IgD-negative memory B cell (primary cell): ENCODE measurements around the gene MED29. TPM values are rescaled to one million over a fixed set of nuclear protein-coding genes. Genes with fewer than 3 reads are reported as not detected.
A peak's percentile ranks its signal among the peaks of the same experiment; 100 is the strongest.

Source experiments
- H3K27ac Mint-ChIP-seq, 3 donors: one replicate each; pipeline ENCODE4 v1.8.0; 2020 to 2022; ENCODE audit warnings: mild to moderate bottlenecking in 3 of 3, mixed read lengths in 3 of 3, moderate library complexity in 1 of 3
- H3K27me3 Mint-ChIP-seq: one replicate; pipeline ENCODE4 v1.8.0; 2021; ENCODE audit warnings: mixed read lengths
- H3K36me3 Mint-ChIP-seq: one replicate; pipeline ENCODE4 v1.8.0; 2020; ENCODE audit warnings: mild to moderate bottlenecking, mixed read lengths
- H3K4me1 Mint-ChIP-seq, 3 donors: one replicate each; pipeline ENCODE4 v1.8.0; 2020 to 2022; ENCODE audit warnings: mixed read lengths in 3 of 3, mild to moderate bottlenecking in 1 of 3
- H3K4me3 Mint-ChIP-seq, 4 donors: one replicate each; pipeline ENCODE4 v1.8.0; 2020 to 2022; ENCODE audit warnings: mild to moderate bottlenecking in 4 of 4, mixed read lengths in 4 of 4, moderate library complexity in 3 of 4
- H3K9me3 Mint-ChIP-seq, 3 donors: one replicate each; pipeline ENCODE4 v1.8.0; 2020 to 2021; ENCODE audit warnings: mixed read lengths in 3 of 3, mild to moderate bottlenecking in 1 of 3
- polyA plus RNA-seq: library from polyadenylated mRNA; unstranded; fragments of 300-500 nt; fragmentation: Illumina TruSeq; gene quantifications from one replicate; pipeline ENCODE4 v1.2.3, GENCODE V29; 2021

The MED29 gene
- polyA plus RNA-seq, 1 donor from 2014 or later = 68.7 TPM

DNA sequence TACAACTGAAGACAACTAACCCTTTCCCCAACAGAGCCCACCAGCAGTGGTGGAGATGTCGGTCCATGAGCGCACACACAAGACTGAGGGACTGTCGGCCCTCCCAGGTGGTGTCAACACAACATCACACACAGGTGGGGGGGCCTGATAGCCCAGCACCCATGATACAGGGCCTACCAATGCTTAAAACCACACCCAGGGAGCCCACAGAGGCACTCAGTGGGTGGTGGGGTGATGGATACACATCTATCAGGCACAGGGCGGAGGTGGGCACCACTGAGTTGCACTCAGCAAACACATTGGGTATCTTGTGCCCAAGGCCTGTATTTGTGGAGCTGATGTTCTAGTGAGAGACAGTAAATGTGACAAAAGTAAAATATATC lies 8.5 kb downstream of the MED29 start:
- Mint-ChIP-seq H3K27ac (peak overlapping the region; percentile 89 to 100 (median 100)), H3K9me3 (no peaks in the 10 kb centered on the region), H3K4me1 (peaks cover 34 to 41% (median 40%) of the 10 kb centered on the region in 3 donors), H3K4me3 (peak overlapping the region in 3 of 4 donors; percentile 78 to 97 (median 79)), H3K36me3 (peaks cover 4% of the 10 kb centered on the region), H3K27me3 (no peaks in the 10 kb centered on the region)

DNA sequence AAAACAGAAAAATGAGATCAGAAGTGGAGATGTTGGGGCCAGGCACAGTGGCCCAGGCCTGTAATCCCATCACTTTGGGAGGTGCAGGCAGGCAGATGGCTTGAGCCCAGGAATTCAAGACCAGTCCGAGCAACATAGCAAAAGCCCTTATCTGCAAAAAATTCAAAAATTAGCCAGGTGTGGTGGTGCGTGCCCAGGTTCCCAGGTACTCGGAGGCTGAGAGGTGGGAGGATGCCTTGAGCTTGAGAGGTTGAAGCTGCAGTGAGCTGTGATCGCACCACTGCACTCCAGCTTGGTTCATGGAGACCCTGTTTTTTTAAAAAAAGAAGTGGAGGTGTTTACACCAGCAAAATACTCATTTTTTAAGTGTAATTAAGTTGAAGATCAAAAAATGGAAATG lies 8.9 kb downstream of the MED29 start:
- peak overlapping the region; percentile 12 to 97 (median 78) for H3K4me3 Mint-ChIP-seq
- H3K9me3 Mint-ChIP-seq = no peaks in the 10 kb centered on the region
- H3K4me1 Mint-ChIP-seq = peaks cover 34 to 44% (median 43%) of the 10 kb centered on the region in 3 donors
- H3K36me3 Mint-ChIP-seq = peaks cover 4% of the 10 kb centered on the region
- H3K27ac Mint-ChIP-seq = peak overlapping the region; percentile 89 to 100 (median 100)
- H3K27me3 Mint-ChIP-seq = no peaks in the 10 kb centered on the region

DNA sequence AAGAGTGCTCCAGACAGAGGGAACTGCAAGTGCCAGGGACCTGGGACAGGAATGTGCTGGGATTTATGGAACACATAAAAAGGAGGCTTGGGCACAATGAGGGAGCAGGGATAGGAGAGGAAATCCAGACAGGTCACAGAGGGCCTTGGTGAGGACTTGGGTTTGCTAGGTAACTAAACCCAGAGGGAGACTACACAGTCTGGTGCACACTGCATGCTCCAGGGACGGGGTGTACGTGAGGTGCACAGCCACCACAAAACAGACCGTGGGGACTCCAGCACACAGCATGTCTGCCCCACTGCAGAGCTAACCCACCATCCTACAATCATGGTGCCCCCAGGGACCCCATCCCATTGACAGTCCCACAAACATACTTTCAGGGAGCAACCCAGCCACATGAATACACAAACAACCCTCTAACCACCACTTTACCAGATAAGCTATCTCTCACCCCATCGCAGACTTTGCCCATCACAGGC lies 9.9 kb downstream of the MED29 start:
- Mint-ChIP-seq H3K9me3 (no peaks in the 10 kb centered on the region), H3K27me3 (no peaks in the 10 kb centered on the region), H3K27ac (peak overlapping the region; percentile 97 to 100 (median 100)), H3K36me3 (peaks cover 3% of the 10 kb centered on the region), H3K4me3 (peak overlapping the region; percentile 81 to 97 (median 94)), H3K4me1 (peaks cover 38 to 49% (median 48%) of the 10 kb centered on the region in 3 donors)

DNA sequence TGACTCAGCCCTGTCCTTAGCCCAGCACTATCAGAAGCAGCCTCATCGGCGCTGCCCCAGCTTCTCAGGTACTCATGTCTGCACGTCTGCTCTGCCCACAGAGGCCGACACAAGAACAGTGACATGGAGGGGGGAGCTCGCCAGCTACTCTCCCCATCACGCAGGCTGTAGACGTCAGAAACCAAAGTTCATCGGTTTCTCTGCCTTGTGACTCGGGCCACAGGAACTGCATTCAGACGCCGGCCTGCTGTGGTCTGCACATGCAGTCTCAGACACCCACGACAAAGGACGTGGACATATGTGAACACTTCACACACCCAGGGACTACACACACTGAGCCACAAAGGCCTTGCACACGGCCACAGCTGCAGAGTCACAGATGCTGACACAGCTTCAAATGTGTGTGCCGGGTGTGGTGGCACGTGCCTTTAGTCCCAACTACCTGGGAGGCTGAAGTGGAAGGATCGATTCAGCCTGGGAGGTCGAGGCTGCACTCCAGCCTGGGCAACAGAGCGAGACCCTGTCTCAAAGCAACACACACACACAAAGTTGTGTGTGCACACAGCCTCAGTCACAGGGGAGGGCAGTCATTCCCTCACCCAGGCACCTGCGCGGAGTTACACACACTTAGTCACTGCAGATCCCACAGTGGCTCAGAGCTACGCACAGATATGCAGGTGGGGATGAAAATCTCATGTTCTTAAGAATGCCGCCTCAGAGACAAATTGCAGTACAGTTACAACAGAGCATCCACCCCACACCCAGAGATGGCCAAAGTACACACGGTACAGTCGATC lies 10.6 kb downstream of the MED29 start:
- H3K36me3 Mint-ChIP-seq = peaks cover 3% of the 10 kb centered on the region

DNA sequence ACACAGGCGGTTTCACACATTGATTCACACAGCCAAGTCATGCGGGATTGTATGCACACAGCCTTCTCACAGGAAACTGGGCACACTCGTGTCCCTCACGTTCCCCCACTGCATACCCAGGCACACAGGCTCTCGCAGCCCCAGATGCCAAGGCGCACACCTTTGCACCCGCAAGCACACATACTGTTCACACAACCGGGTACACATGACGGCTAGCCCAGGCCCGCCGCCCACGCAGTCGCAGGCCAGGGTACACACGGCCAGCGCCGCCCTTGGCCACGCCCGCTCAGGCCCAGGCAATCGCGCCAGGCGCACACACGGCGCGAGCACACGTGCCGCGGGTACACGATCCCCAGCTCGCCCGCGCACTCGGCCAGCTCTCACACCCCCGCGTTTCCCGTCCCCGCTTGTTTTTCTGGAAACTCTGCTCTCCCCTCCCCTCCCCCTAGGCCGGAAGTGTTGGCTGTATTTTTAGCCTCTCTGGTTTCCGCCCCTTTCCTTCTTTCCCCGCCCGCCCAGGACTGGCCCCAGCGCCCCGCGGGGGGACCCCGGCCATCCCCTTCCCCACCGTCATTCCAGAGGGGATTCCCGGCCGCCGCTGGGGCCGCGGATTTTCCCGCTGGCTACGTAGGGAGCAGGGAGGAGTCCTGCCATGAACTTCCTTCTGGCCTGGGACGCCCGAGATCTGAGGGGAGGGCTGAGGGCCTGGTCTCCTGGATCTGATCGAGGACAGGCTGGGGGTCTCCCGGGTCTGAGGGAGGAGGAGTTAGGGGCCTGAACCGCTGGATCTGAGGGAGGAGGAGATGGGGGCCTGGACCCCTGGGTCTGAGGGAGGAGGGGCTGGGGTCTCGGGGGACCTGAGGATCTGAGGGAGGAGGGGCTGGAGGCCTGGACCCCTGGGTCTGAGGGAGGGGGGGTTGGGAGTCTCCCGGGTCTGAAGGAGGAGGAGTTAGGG lies 11.4 kb downstream of the MED29 start:
- Mint-ChIP-seq H3K36me3 (peaks cover 6% of the 10 kb centered on the region), H3K4me3 (peak overlapping the region; percentile 81 to 97 (median 94)), H3K27ac (peak overlapping the region; percentile 97 to 100 (median 100)), H3K4me1 (peaks cover 35 to 48% (median 47%) of the 10 kb centered on the region in 3 donors), H3K27me3 (no peaks in the 10 kb centered on the region), H3K9me3 (no peaks in the 10 kb centered on the region)

More for the DNA sequence above, 10.6 kb downstream of the MED29 start:
- peaks cover 38 to 51% (median 50%) of the 10 kb centered on the region in 3 donors for H3K4me1 Mint-ChIP-seq
- H3K27ac Mint-ChIP-seq = peak overlapping the region; percentile 97 to 100 (median 100)
- no peaks in the 10 kb centered on the region for H3K27me3 Mint-ChIP-seq
- peak overlapping the region; percentile 81 to 97 (median 94) for H3K4me3 Mint-ChIP-seq
- no peaks in the 10 kb centered on the region for H3K9me3 Mint-ChIP-seq

DNA sequence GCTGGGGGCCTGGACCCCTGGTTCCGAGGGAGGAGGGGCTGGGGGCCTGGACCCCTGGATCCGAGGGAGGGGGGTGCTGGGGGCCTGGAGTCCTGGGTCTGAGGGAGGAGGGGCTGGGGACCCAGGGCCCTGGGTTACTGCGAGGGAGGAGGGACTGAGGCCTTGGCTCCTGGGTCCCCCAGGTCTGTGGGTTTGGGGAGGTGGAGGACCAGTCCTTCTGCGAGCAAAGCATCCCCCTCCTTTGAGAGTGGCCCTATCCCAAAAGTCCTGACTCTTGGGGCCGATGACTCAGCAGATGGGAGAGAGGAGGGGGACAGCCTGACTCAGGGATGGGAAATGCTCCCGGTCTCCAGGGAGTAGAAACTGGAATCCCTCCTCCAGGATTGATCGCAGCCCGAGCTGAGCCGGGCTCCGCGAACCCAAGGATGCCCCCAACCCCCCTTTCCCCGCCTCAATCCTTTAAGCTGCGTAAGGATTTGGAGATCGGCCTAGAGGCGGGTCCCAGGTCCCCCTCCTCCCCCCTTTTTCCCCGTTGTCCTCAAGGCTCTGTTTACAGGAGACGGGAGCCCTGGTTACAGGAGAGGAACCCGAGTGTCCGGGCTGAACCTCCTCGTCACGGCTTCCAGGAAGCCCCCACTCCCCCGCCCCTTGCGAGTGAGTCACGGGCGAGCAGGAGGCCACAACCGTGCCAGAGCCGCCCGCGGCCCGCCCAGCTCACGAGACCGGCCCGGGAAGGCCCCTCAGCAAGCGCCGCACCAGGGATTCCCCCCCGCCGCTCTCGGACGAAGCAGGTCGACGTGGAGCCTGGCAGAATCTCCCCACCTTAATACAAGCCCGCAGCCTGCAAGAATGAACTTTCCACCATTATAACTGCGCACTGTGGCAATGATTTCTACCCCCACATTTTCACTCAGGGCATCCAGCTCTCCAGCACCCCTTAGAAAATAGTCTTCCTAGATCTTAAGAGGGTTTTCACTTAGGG lies 12.4 kb downstream of the MED29 start:
- no peaks in the 10 kb centered on the region for H3K27me3 Mint-ChIP-seq
- peak overlapping the region; percentile 97 to 100 (median 100) for H3K27ac Mint-ChIP-seq
- peaks cover 30 to 42% (median 40%) of the 10 kb centered on the region in 3 donors for H3K4me1 Mint-ChIP-seq
- peaks cover 14% of the 10 kb centered on the region for H3K36me3 Mint-ChIP-seq
- H3K4me3 Mint-ChIP-seq = peak overlapping the region; percentile 81 to 97 (median 90)
- H3K9me3 Mint-ChIP-seq = no peaks in the 10 kb centered on the region

DNA sequence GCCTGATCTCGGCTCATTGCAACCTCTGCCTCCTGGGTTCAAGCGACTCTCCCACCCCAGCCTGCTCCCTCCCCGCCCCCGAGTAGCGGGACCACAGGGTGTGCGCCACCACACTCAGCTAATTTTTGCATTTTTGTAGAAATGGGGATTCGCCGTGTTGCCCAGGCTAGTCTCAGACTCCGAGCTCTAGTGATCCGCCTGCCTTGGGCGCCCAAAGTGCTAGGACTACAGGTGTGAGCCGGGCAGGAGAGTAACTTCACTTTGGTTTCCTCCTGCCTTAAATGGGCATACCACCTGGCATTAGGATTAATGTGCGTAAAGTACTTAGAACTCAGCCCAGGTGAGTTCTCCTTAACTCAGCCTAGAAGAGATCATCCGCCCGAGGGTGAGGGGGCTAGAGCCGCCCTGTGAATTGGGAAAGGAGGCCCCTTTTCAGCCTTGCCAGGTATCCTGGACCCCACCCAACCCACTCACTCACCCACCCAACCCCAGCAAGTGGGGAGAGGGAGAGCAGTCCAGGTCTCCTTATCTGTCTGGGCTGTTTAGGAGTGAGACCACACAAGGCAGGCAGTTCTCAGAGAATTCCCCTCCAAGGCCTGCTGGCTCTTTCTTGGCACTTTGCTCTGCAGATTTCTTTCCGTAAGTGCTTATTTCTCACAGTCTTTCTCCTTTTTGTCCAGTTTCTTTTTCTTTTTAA lies 14.2 kb downstream of the MED29 start:
- peak overlapping the region; percentile 81 to 97 (median 93) for H3K4me3 Mint-ChIP-seq
- no peaks in the 10 kb centered on the region for H3K27me3 Mint-ChIP-seq
- H3K9me3 Mint-ChIP-seq = no peaks in the 10 kb centered on the region
- peaks cover 17% of the 10 kb centered on the region for H3K36me3 Mint-ChIP-seq
- peaks cover 21 to 35% (median 30%) of the 10 kb centered on the region in 3 donors for H3K4me1 Mint-ChIP-seq
- H3K27ac Mint-ChIP-seq = peak overlapping the region; percentile 97 to 100 (median 100)

DNA sequence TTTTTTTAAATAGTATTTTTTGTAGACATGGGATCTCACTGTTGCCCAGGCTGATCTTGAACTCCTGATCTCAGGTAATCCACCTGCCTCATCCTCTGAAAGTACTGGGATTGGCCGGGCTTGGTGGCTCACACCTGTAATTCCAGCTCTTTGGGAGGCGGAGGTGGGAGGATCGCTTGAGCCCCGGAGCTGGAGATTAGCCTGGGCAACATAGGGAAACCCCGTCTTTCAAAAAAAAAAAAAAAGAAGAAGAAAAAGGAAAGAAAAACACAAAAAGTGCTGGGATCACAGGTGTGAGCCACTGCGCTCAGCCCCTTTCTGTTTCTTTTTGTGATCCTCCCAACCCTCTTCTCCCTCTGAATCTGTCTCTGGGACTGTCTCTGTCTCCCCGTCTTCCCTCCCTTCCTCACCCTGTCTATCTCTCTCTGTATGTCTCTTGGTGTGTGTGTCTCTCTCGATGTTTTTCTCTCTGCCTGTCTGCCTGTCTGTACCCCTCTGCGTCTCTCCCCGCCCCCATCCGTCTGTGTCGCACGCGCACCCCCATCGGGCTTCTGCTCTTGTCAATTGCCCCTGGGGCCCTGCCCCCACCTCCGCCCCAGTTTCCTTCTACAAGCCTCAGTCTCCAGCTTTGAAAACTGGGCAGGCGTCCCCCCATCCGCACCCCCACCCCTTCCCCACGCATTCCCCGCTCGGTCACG lies 14.9 kb downstream of the MED29 start:
- no peaks in the 10 kb centered on the region for H3K9me3 Mint-ChIP-seq
- H3K27ac Mint-ChIP-seq = peak overlapping the region; percentile 97 to 100 (median 100)
- no peaks in the 10 kb centered on the region for H3K27me3 Mint-ChIP-seq
- peaks cover 17% of the 10 kb centered on the region for H3K36me3 Mint-ChIP-seq
- peak overlapping the region; percentile 95 to 99 (median 96) for H3K4me3 Mint-ChIP-seq
- peaks cover 26 to 34% (median 34%) of the 10 kb centered on the region in 3 donors for H3K4me1 Mint-ChIP-seq

DNA sequence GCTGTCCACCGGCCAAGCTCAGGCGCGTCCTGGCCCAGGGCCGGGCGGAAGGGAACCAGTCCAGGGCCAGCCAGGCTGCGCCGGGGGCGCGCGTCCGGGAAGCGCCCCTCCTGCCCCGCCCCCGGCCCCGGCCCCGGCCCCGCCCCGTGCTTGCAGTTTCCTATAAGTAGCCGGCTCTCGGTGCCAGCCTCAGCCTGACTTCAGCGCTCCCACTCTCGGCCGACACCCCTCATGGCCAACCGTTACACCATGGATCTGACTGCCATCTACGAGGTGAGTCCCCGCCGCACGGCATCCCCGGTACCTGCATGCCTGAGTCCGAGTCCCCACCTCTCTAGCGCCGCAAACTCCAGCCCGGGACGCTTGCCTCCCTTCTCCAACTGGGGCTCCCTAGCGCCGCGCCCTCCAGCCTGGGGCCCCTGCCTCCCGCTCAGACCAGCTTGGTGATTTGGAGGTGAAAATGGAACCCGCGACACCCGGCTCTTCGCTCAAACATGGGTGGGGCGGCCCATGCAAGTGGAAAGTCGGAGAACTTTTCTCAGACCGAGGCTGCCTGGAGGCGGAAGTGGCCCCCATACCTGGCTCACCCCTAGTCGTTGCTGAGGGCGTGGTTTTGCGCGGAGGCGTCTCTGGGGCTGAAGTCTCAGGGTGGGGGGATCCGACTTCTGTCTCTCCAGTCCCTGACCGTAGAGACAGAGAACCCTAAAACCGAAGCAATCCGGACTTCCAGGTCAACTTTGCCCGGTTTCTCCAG lies 15.7 kb downstream of the MED29 start, which contains the start of gene ZFP36:
Gene ZFP36 (plus strand): TSS at position 192 of the 754 bp plus-strand sequence. CDS start 58 bp downstream, at position 250.
- Mint-ChIP-seq H3K9me3 (no peaks in the 10 kb centered on the region), H3K27me3 (no peaks in the 10 kb centered on the region), H3K36me3 (peaks cover 17% of the 10 kb centered on the region), H3K27ac (peak within 1 kb of the TSS; percentile 99 to 100 (median 100)), H3K4me3 (peak within 1 kb of the TSS; percentile 95 to 99 (median 96)), H3K4me1 (peaks cover 26 to 35% (median 33%) of the 10 kb centered on the region in 3 donors)

DNA sequence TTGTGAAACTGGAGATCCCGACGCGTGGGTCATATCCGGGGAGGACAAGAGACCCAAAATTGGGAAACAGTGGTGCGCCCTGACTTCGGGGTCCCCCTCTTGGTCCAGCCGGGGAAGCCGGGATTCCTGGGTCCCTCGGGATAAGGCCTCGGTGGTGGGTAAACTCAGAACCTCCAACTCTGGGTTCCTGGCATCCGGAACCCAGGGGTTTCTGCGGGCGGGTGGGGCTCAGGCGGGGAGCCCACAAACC lies 16.2 kb downstream of the MED29 start:
- peaks cover 19% of the 10 kb centered on the region for H3K36me3 Mint-ChIP-seq
- H3K4me1 Mint-ChIP-seq = peaks cover 28 to 34% (median 28%) of the 10 kb centered on the region in 3 donors
- peak overlapping the region; percentile 99 to 100 (median 100) for H3K27ac Mint-ChIP-seq
- H3K27me3 Mint-ChIP-seq = peaks cover 2% of the 10 kb centered on the region
- H3K9me3 Mint-ChIP-seq = peaks cover 0 to 2% (median 0%) of the 10 kb centered on the region in 3 donors
- peak overlapping the region; percentile 95 to 99 (median 96) for H3K4me3 Mint-ChIP-seq

DNA sequence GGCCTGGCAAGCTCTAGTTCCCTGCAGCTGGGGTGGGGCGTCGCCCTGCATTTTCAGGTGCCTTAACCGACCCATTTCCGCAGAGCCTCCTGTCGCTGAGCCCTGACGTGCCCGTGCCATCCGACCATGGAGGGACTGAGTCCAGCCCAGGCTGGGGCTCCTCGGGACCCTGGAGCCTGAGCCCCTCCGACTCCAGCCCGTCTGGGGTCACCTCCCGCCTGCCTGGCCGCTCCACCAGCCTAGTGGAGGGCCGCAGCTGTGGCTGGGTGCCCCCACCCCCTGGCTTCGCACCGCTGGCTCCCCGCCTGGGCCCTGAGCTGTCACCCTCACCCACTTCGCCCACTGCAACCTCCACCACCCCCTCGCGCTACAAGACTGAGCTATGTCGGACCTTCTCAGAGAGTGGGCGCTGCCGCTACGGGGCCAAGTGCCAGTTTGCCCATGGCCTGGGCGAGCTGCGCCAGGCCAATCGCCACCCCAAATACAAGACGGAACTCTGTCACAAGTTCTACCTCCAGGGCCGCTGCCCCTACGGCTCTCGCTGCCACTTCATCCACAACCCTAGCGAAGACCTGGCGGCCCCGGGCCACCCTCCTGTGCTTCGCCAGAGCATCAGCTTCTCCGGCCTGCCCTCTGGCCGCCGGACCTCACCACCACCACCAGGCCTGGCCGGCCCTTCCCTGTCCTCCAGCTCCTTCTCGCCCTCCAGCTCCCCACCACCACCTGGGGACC lies 16.6 kb downstream of the MED29 start:
- H3K27me3 Mint-ChIP-seq = peaks cover 2% of the 10 kb centered on the region
- H3K36me3 Mint-ChIP-seq = peaks cover 19% of the 10 kb centered on the region
- peaks cover 0 to 2% (median 0%) of the 10 kb centered on the region in 3 donors for H3K9me3 Mint-ChIP-seq
- H3K4me3 Mint-ChIP-seq = peak overlapping the region; percentile 95 to 99 (median 96)
- H3K27ac Mint-ChIP-seq = peak overlapping the region; percentile 99 to 100 (median 100)
- H3K4me1 Mint-ChIP-seq = peaks cover 28 to 34% (median 29%) of the 10 kb centered on the region in 3 donors
